HL-60/S4 (cell line): ENCODE data around the gene PKP2.
"Not testable (repeated sequence)": the region's sequence is repeated elsewhere in the genome, so short reads cannot be mapped to it uniquely, and the experiment has no call there.

ENCODE experiments used
- in situ Hi-C: fragments of 300-500 bp; cut with MboI; formaldehyde crosslinking; loops from 2 replicates; pipeline ENCODE4 v1.14.3; 2022; ENCODE audit warnings: low sequenced_read_pairs

The PKP2 gene

GRCh38 chr12:32864731-32865130, 31.8 kb downstream of the PKP2 start:
- in situ Hi-C loops, result no loop called here

DNA sequence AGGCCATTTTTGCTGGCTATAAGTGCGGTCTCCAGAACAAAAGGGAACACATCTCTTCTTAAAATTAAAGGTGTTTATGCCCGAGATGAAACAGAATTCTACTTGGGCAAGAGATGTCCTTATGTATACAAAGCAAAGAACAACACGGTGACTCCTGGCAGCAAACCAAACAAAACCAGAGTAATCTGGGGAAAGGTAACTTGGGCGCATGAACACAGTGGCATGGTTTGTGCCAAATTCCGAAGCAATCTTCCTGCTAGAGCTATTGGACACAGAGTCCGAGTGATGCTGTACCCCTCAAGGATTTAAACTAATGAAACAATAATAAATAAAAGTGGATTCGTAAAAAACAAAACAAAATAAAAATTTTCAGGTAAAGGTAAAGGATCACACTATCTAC, 33.4 kb downstream of the PKP2 start:
- in situ Hi-C loops, result no loop called here

GRCh38 chr12:32861658-32862057, 34.9 kb downstream of the PKP2 start:
- in situ Hi-C loops, result not testable (repeated sequence)

- in situ Hi-C loops, result no loop called here
Measured at GRCh38 chr12:32860192-32860591, 36.4 kb downstream of the PKP2 start.

GRCh38 chr12:32859389-32859788, 37.2 kb downstream of the PKP2 start:
- in situ Hi-C loops, result no loop called here

DNA sequence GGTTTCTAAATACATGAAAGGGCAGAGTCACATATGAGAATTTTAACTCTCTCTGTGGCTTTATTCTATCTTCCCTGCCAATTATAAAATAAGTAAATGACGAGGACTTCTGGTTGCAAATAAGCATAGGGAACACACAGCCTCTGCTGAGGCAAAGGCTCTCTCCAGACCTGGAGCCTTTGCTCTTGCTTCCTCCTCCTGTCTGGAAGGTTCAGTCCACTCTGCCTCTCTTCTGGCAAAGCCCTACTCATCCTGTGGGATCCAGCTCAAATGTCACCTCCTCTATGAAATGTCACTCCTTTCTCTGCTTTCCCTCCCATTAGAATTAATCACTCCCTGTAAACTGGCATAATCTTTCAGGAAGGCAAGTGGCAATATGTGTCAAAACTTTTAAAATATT, 41.9 kb downstream of the PKP2 start:
- in situ Hi-C loops, result no loop called here

DNA sequence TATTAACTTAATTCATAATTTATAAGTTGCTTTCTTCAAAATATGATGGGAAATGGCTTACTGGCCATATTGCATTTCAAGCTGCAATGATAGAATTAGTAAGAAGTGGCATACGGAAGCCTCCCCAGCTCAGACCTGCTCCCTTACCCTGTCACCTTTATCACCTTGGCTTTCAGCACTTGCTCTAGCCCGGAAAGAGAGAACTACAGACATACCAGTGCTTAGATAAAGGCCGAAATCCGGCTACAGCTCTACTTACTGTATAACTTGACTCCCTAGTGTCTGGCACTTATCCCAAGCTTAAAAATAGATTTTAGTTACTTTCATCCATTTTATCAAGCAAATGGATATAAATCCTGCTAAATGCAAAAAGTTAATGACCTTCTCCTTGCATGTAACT, 42.5 kb downstream of the PKP2 start:
- in situ Hi-C loops, result no loop called here

DNA sequence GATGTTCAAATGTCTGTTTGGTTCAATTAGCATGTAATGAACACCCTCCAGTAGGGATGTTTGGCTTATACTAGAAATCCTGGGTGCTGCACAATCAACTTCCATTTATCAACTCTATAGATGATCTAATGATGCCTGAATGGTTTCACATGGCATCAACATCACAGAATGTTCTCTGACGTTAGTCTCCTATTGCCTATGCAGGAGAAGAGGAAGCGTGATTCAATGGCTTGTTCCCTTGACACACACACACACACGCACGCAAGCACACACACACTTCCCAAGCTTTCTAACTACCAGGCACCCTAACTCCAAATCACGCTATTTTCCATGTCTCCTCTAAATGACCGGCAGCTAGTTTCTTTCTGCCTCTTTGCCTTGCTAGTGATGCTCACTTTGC, 49.3 kb downstream of the PKP2 start:
- in situ Hi-C loops, result no loop called here

GRCh38 chr12:32846053-32846452, 50.5 kb downstream of the PKP2 start:
- in situ Hi-C loops, result no loop called here

DNA sequence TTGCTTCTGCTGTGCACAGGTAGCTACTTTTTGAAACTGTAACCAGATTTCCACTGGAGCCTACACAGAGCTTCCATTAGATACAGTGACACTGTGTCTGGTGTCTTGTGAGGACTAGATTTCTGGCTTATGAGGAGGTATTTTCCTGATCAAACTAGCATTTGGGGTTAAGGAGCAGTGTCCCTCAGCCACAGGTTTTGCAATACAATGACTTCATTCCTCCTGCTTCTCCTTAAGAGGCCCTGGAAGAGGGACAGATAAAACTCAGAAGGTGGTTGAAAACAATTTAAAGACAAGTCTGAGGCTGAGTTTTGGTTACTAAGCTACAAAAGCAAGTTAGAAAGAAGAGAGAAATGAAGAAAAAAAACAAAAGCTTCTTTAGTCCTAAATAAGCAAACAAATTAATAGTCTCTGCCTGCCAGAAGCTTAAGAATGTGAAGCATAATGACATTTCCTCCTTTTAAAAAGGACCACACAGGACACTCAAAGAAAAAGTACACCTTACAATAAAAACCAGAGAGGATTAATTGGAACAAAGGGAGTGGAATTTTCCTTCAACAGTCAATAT, 53.0 kb downstream of the PKP2 start:
- in situ Hi-C loops, result no loop called here

DNA sequence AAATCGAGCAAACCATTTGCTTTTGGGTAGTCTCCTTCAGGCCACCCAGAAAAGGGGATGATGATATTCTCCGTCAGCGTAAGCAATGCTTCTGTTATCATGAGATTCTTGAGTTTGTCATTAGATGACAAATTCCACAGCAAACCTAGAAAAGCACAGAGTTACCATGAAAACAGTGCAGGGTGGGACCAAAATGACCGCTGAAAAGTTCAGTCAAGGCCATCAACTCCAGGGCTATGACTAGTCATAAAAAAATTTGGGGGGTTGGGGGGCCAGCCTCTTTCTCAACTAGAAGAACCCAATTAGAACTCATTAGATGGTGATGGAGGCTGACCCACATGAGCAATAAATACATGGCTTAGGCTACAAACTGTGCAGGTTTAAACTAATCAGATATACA, 55.5 kb downstream of the PKP2 start:
- in situ Hi-C loops, result no loop called here

- in situ Hi-C loops, result no loop called here
Measured at GRCh38 chr12:32839828-32840227, 56.7 kb downstream of the PKP2 start.

GRCh38 chr12:32837974-32838373, 58.6 kb downstream of the PKP2 start:
- in situ Hi-C loops, result no loop called here

GRCh38 chr12:32836710-32837109, 59.9 kb downstream of the PKP2 start:
- in situ Hi-C loops, result no loop called here

DNA sequence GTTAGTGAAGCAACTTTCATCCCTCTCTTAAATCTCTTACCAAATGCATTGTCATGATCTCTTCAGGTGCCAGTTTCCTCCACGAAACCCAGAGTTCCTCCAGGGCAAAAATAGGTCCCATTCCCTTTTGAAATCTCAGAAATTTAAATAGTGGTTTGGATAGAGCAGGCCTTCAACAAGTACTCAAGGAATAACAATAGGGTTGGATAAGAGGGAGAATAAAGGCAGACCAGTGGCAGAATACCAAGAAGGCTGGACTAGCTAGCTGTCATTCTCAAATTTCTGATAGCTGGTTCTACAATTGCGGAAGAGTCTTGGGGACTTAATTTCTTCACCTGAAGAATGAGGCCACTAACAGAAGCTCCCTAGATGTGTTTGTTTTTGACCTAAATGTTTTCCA, 62.5 kb downstream of the PKP2 start:
- in situ Hi-C loops, result no loop called here

- in situ Hi-C loops, result no loop called here
Measured at GRCh38 chr12:32828552-32828951, 68.0 kb downstream of the PKP2 start.

DNA sequence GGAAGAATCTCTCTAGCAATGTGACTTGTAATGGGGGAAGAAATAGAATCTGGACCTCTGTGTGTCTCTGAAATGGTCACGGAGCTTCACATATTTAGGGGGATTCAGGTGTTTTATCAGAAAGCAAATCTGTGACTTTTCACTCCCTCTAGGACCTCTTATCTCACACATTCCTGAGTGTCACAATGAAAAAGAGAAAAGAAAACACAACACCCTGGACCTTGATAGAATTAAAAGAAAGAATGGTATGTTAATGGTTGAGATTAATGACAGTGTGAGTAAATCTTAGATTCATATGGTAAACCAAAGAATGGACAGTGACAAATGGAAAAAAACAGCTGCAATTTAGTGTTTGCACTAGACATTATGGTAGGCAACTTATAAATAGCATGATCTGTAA, 68.5 kb downstream of the PKP2 start:
- in situ Hi-C loops, result no loop called here

DNA sequence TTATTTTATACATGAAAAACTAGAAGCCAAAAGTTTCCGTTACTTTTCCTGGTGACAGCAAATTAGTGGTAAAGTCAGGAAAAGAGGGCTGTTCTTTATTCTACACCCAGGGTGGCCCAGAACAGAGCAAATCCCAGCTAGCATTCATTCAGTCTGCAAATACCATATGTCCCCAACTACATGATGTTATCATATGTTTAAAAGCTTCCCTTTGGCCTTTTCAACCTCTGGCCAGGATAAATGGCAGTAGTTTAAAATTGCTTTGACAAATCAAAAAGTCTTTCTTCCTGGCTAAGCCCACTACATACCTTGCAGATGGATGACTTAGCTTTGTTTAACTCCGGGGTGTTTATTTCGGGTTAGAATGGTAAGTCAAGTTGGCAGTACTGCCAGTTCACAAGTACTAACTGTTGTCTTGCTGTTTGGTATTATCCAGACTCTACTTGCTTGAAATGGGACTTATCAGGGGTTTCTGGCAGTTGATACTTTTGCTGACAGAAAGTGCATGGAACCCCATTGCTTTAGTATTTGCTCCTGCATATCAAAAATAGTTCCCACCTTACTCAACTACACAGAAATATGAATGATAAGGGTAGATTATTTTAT, 69.7 kb downstream of the PKP2 start:
- in situ Hi-C loops, result no loop called here

DNA sequence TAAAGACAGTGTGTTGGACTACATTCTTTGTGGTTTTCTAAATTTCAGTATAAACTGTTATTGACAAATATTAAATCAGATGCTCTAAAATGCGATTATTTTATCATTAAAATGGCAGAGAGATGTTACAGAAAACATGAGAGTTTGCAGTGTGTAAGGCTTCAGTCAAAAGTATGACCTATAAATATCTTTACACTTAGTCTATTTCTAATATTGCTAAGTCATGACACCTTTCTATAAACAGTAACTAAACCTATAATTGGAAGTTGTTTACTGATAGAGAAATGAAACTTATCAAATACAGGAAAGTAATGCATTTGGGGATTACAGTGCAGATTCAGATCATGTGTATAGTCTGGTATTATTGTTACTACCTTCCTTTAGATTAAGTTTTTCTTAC, 72.0 kb downstream of the PKP2 start:
- in situ Hi-C loops, result no loop called here

GRCh38 chr12:32822344-32822743, 74.2 kb downstream of the PKP2 start:
- in situ Hi-C loops, result no loop called here

- in situ Hi-C loops, result no loop called here
Measured at GRCh38 chr12:32821710-32822109, 74.9 kb downstream of the PKP2 start.

DNA sequence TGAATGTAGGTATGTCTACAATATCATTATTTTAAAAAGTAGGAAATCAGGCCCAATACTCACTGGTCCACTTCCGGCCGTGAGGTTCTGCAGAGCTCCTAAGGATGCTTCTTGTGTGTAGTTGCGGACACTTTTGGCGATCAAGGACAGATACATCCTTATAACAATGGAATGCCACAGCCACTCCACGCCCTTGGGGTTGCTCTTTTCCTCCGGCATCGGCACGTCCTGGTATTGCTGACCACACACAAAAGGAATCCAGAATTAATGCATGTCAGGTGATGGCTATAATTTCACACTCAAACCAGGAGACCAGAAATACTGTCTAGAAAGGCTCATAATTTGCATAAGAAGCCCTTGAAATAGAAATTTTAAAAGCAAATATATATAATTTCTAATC, 75.3 kb downstream of the PKP2 start:
- in situ Hi-C loops, result no loop called here

- in situ Hi-C loops, result no loop called here
Measured at GRCh38 chr12:32820376-32820931, 76.1 kb downstream of the PKP2 start.
